Smooth muscle cell of bladder (primary cell): ENCODE results near the gene DEFB113. TPM values are rescaled to one million over a fixed set of nuclear protein-coding genes. Genes with fewer than 3 reads are reported as not detected.

ENCODE experiments used
- total RNA-seq: library from RNA; depleted of rRNA; stranded (reverse); fragments of >200 nt; gene quantifications from 2 replicates; pipeline ENCODE4 v1.2.3, GENCODE V29; 2014

Gene DEFB113, protein sequence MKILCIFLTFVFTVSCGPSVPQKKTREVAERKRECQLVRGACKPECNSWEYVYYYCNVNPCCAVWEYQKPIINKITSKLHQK
- total RNA-seq, result not detected in 2 replicates

DNA sequence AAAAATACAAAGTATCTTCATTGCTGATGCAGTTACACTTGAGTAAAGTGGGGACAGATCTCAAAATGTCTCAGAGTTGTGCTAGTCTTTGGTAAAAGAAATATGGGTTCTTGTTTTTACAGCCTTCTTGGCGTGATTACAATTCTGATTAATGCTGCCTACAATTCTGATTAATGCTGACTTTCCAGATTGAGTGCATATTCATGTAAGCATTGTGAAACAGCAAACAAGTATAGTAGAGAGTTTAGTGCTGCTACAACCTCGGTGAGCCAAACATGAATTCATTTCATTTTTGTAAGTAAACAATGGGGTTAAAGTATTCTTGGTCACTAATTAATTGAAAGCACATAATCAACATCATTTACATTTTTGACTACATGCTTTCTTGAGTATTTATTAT, at the start of gene DEFB113:
TSS of gene DEFB113 (minus strand) at position 21 of the 400 bp plus-strand sequence. CDS start at position 21, 0 bp downstream.

DNA sequence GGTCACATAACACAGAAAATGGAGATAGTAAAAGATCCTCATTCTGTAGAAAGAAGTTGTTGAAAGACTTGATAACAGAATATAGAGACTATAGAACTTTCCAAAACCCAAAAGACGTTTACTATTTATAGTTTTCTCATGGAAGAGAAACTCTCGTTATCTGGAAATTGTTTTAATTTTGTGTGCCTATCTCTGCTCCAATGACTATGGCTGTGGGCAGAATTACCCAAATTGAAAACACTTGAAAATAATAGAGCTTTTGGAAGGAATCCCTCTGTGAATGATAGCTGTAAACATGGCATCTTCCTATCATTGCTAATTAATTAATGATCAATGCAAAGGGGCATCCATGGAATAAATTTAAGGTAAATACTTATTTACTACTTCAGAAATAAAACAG, 5.4 kb downstream of the DEFB113 start, which contains the start of gene DEFB114:
TSS of gene DEFB114 (minus strand) at position 101 of the 400 bp plus-strand sequence. CDS start at position 42, 59 bp downstream.

Other genes with a start within 250 kb of the DEFB113 start
- not detected in 2 replicates for gene CRISP3, start 225.2 kb downstream of the DEFB113 start, total RNA-seq
- gene PGK2, start 182.3 kb downstream of the DEFB113 start, total RNA-seq, result not detected in 2 replicates
- not detected in 2 replicates for gene CRISP1, start 103.1 kb downstream of the DEFB113 start, total RNA-seq
- gene DEFB114, start 5.5 kb downstream of the DEFB113 start, total RNA-seq, result not detected in 2 replicates
- gene DEFB110, start 52.4 kb upstream of the DEFB113 start, total RNA-seq, result not detected in 2 replicates
- not detected in 2 replicates for gene DEFB112, start 80.3 kb upstream of the DEFB113 start, total RNA-seq